Vagina (tissue), 2 donors: ENCODE results near the gene SRPK3. TPM values are rescaled to one million over a fixed set of nuclear protein-coding genes. Genes with fewer than 3 reads are reported as not detected.

Experiments
- DNase-seq, 2 donors: peaks; one replicate each; pipeline ENCODE4 v3.0.0-alpha.2; 2017; ENCODE audit errors: extremely low spot score in 2 of 2
- H3K27ac ChIP-seq: fragments of 200-600 bp; sonication (generic); one replicate; pipeline ENCODE4 v1.5.1; 2019
- H3K27me3 ChIP-seq: fragments of 200-600 bp; sonication (generic); one replicate; pipeline ENCODE4 v1.5.1; 2019
- H3K36me3 ChIP-seq, 2 donors: fragments of 200-600 bp; sonication (generic); one replicate each; pipeline ENCODE4 v1.5.1; 2017 to 2019
- H3K4me1 ChIP-seq: fragments of 200-600 bp; sonication (generic); one replicate; pipeline ENCODE4 v1.5.1; 2019
- H3K4me3 ChIP-seq, 2 donors: fragments of 200-600 bp; sonication (generic); 1 replicate in 1 of 2; 2 replicates in 1 of 2; pipeline ENCODE4 v1.5.1; 2016 to 2019
- H3K9me3 ChIP-seq: fragments of 200-600 bp; sonication (generic); one replicate; pipeline ENCODE4 v1.5.1; 2019
- CTCF ChIP-seq, 3 experiments: fragments of 450-650 bp in 2 of 3; fragments of 200-600 bp in 1 of 3; sonication (generic) in 1 of 3; IDR thresholded peaks; one replicate each; pipeline ENCODE4 v1.5.1; 2017 to 2019; ENCODE audit warnings: antibody characterized with exemption in 3 of 3, mild to moderate bottlenecking in 2 of 3, moderate library complexity in 2 of 3
- POLR2A ChIP-seq, 2 donors: fragments of 450-650 bp; IDR thresholded peaks; one replicate each; pipeline ENCODE4 v1.6.1; 2017; ENCODE audit warnings: antibody characterized with exemption in 2 of 2, mild to moderate bottlenecking in 2 of 2, moderate library complexity in 2 of 2
- POLR2AphosphoS5 ChIP-seq, 2 donors: sonication (generic); formaldehyde crosslinking; IDR thresholded peaks; one replicate each; pipeline ENCODE4 v1.9.0; 2017; ENCODE audit warnings: antibody characterized with exemption in 2 of 2, mild to moderate bottlenecking in 2 of 2, low read depth in 1 of 2; ENCODE audit not compliant: insufficient read depth in 1 of 2
- intact Hi-C: fragments of 100-400 bp; cut with DNase I; formaldehyde crosslinking; loops from one replicate; pipeline ENCODE4 v1.15.1; 2023
- total RNA-seq: library from RNA; depleted of rRNA; stranded (reverse); fragments of >200 nt; gene quantifications from one replicate; pipeline ENCODE4 v1.2.3, GENCODE V29; 2016

SRPK3 gene
- total RNA-seq, 1 donor from 2014 or later: 0.25 TPM

- no peaks in the 10 kb centered on the region for H3K9me3 ChIP-seq
- TF ChIP-seq CTCF (IDR thresholded peaks at IDR 0.05) (no peak), POLR2A (IDR thresholded peaks at IDR 0.05) (no peak), POLR2AphosphoS5 (IDR thresholded peaks at IDR 0.05; ENCODE audit: insufficient read depth in 1 of 2, low read depth in 1 of 2) (no peak)
- no peak overlapping the region for H3K4me3 ChIP-seq
- intact Hi-C loops: no loop called here
- no peaks in the 10 kb centered on the region for H3K27me3 ChIP-seq
- H3K36me3 ChIP-seq: no peaks in the 10 kb centered on the region
- no peak overlapping the region for H3K27ac ChIP-seq
- DNase-seq: no peak
- H3K4me1 ChIP-seq: no peaks in the 10 kb centered on the region
These were observed 40.2 kb downstream of the SRPK3 start for GRCh38 chrX:153821066-153821465.

DNA sequence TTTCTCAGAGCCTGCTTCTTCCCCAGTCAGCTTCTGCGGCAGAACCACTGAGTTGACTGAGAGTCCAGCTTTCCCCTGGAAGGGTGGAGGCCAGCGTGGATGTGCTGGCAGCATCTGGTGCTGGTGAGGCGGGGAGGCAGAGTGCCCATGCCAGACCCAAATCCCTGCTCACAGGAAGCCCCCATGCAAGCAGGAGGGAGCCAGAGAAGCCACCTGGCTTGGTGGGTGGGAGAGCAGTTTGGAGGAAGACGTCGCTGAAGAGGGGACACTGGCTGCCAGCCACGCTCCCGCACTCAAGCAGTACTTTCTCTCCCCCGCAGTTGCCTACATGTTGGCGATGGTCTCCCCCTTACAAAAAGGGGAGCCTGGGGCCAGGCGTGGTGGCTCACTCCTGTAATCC lies 43.5 kb downstream of the SRPK3 start:
- no peaks in the 10 kb centered on the region for H3K27me3 ChIP-seq
- no peak overlapping the region for H3K4me3 ChIP-seq
- H3K4me1 ChIP-seq: peaks cover 5% of the 10 kb centered on the region
- intact Hi-C loops: no loop called here
- H3K36me3 ChIP-seq: no peaks in the 10 kb centered on the region
- TF ChIP-seq POLR2A (IDR thresholded peaks at IDR 0.05) (no peak), CTCF (IDR thresholded peaks at IDR 0.05) (no peak)
- no peak overlapping the region for H3K27ac ChIP-seq
- no peaks in the 10 kb centered on the region for H3K9me3 ChIP-seq
- peak in 1 of 2 donors; percentile 79 for DNase-seq

DNA sequence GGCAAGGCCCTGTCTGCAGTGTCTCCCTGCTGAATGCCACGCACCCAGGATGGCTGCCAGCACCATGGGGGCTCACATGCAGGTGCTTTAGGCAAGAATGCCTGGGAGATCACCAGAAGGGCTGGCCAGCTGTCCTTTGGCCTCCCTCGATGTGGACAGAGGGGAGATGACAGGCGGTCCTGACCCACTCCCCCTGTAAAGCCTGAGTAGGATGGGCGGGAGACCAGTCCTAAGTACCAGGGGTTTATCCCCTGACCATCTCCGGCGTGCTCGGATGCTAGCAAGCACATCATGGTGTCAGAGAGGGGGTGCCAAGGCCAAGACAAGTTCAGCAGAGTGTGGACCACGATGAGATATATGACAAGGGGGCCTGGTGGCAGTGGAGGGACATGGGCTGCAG lies 44.2 kb downstream of the SRPK3 start:
- Histone ChIP-seq H3K4me3 (no peak overlapping the region), H3K36me3 (no peaks in the 10 kb centered on the region), H3K9me3 (no peaks in the 10 kb centered on the region), H3K27me3 (no peaks in the 10 kb centered on the region), H3K27ac (no peak overlapping the region), H3K4me1 (peaks cover 12% of the 10 kb centered on the region)
- no peak for TF ChIP-seq POLR2A (IDR thresholded peaks at IDR 0.05)
- TF ChIP-seq CTCF (IDR thresholded peaks at IDR 0.05): no peak
- TF ChIP-seq POLR2AphosphoS5 (IDR thresholded peaks at IDR 0.05; ENCODE audit: insufficient read depth in 1 of 2, low read depth in 1 of 2): no peak
- intact Hi-C loops: no loop called here
- DNase-seq: peak in 1 of 2 donors; percentile 69

GRCh38 chrX:153827016-153827415 lies 46.2 kb downstream of the SRPK3 start:
- TF ChIP-seq POLR2A (IDR thresholded peaks at IDR 0.05) (no peak), CTCF (IDR thresholded peaks at IDR 0.05) (no peak), POLR2AphosphoS5 (IDR thresholded peaks at IDR 0.05; ENCODE audit: insufficient read depth in 1 of 2, low read depth in 1 of 2) (no peak)
- no peak for DNase-seq
- Histone ChIP-seq H3K9me3 (no peaks in the 10 kb centered on the region), H3K27ac (no peak overlapping the region), H3K36me3 (no peaks in the 10 kb centered on the region), H3K27me3 (no peaks in the 10 kb centered on the region), H3K4me1 (peaks cover 14% of the 10 kb centered on the region), H3K4me3 (no peak overlapping the region)
- intact Hi-C loops: no loop called here

GRCh38 chrX:153827903-153828302 lies 47.1 kb downstream of the SRPK3 start:
- Histone ChIP-seq H3K36me3 (no peaks in the 10 kb centered on the region), H3K4me1 (peaks cover 14% of the 10 kb centered on the region), H3K9me3 (no peaks in the 10 kb centered on the region), H3K27me3 (no peaks in the 10 kb centered on the region), H3K27ac (no peak overlapping the region), H3K4me3 (peak overlapping the region; percentile 42 to 54)
- intact Hi-C loops: no loop called here
- TF ChIP-seq POLR2AphosphoS5 (IDR thresholded peaks at IDR 0.05; ENCODE audit: insufficient read depth in 1 of 2, low read depth in 1 of 2) (no peak), CTCF (IDR thresholded peaks at IDR 0.05) (no peak), POLR2A (IDR thresholded peaks at IDR 0.05) (no peak)
- peak in 1 of 2 donors; percentile 64 for DNase-seq
